DND-41 (cell line): ENCODE measurements around the gene RPTN.

Experiments
- ATAC-seq: fragments of 200-7000 bp; cut with Tn5 transposase; 3 replicates; pipeline ENCODE4 v1.9.1; 2021; ENCODE audit warnings: low read depth; ENCODE audit not compliant: insufficient read depth
- DNase-seq: peaks from one replicate; pipeline ENCODE4 v3.0.0-alpha.2; 2020
- H2AFZ ChIP-seq: 2 replicates; pipeline ENCODE4 v1.6.0; 2012; ENCODE audit warnings: low read depth, low read length
- H3K27ac ChIP-seq: 2 replicates; pipeline ENCODE4 v1.5.1; 2012; ENCODE audit warnings: low read length, inconsistent platforms
- H3K27me3 ChIP-seq: fragments of 200-600 bp; sonication (generic); 2 replicates; pipeline ENCODE4 v1.6.0; 2012; ENCODE audit warnings: low read length, mild to moderate bottlenecking, inconsistent platforms; ENCODE audit not compliant: insufficient read depth, poor library complexity
- H3K36me3 ChIP-seq: 2 replicates; pipeline ENCODE4 v1.5.1; 2012; ENCODE audit warnings: low read length, inconsistent platforms; ENCODE audit not compliant: insufficient read depth
- H3K4me1 ChIP-seq: 2 replicates; pipeline ENCODE4 v1.5.1; 2012; ENCODE audit warnings: mild to moderate bottlenecking, low read length; ENCODE audit not compliant: insufficient read depth
- H3K4me2 ChIP-seq: 2 replicates; pipeline ENCODE4 v1.6.0; 2012; ENCODE audit warnings: mild to moderate bottlenecking, moderate library complexity, low read length, inconsistent platforms; ENCODE audit not compliant: insufficient read depth
- H3K4me3 ChIP-seq, 2 experiments: fragments of 200-600 bp in 1 of 2; shearing (Covaris generic) in 1 of 2; 2 replicates each; pipeline ENCODE4 v1.5.1; 2012 to 2016; ENCODE audit warnings: inconsistent platforms in 2 of 2, low read length in 2 of 2, mild to moderate bottlenecking in 2 of 2, low read depth in 1 of 2, moderate library complexity in 1 of 2
- H3K79me2 ChIP-seq: 2 replicates; pipeline ENCODE4 v1.6.0; 2012; ENCODE audit warnings: low read length, inconsistent platforms; ENCODE audit not compliant: insufficient read depth
- H3K9ac ChIP-seq: 2 replicates; pipeline ENCODE4 v1.6.0; 2012; ENCODE audit warnings: low read depth, mild to moderate bottlenecking, inconsistent platforms, low read length, moderate library complexity
- H3K9me3 ChIP-seq: 2 replicates; pipeline ENCODE4 v1.5.1; 2012; ENCODE audit warnings: low read length, moderate library complexity, mild to moderate bottlenecking, inconsistent platforms; ENCODE audit not compliant: insufficient read depth, severe bottlenecking
- H4K20me1 ChIP-seq: 2 replicates; pipeline ENCODE4 v1.6.0; 2012; ENCODE audit warnings: low read length; ENCODE audit not compliant: insufficient read depth
- EZH2 ChIP-seq: IDR thresholded peaks from 3 replicates; pipeline ENCODE4 v1.6.1; 2012; ENCODE audit warnings: borderline replicate concordance, low read depth, mild to moderate bottlenecking, moderate library complexity, low read length, inconsistent platforms; ENCODE audit not compliant: severe bottlenecking
- TF ChIP-seq, protein P1 (sequence below): IDR thresholded peaks from 2 replicates; pipeline ENCODE4 v1.5.1; 2012; ENCODE audit warnings: borderline replicate concordance, low read length, moderate library complexity, mild to moderate bottlenecking; ENCODE audit not compliant: poor library complexity, severe bottlenecking; ENCODE audit errors: extremely low read depth

RPTN gene

GRCh38 chr1:152185544-152186391 lies 26.7 kb upstream of the RPTN start:
- H3K9me3 ChIP-seq: no peaks in the 10 kb centered on the region
- H3K27me3 ChIP-seq: peaks cover 16% of the 10 kb centered on the region
- peak; percentile 49 for DNase-seq
- no peak overlapping the region for H3K9ac ChIP-seq
- H3K27ac ChIP-seq: no peak overlapping the region
- no peak overlapping the region for H3K4me3 ChIP-seq
- no peaks in the 10 kb centered on the region for H3K79me2 ChIP-seq
- H3K36me3 ChIP-seq: no peaks in the 10 kb centered on the region
- H4K20me1 ChIP-seq: no peaks in the 10 kb centered on the region; the same call in 1 of the 2 replicates
- no peaks in the 10 kb centered on the region for H3K4me1 ChIP-seq
- H3K4me2 ChIP-seq: no peak overlapping the region
- TF ChIP-seq, protein P1, sequence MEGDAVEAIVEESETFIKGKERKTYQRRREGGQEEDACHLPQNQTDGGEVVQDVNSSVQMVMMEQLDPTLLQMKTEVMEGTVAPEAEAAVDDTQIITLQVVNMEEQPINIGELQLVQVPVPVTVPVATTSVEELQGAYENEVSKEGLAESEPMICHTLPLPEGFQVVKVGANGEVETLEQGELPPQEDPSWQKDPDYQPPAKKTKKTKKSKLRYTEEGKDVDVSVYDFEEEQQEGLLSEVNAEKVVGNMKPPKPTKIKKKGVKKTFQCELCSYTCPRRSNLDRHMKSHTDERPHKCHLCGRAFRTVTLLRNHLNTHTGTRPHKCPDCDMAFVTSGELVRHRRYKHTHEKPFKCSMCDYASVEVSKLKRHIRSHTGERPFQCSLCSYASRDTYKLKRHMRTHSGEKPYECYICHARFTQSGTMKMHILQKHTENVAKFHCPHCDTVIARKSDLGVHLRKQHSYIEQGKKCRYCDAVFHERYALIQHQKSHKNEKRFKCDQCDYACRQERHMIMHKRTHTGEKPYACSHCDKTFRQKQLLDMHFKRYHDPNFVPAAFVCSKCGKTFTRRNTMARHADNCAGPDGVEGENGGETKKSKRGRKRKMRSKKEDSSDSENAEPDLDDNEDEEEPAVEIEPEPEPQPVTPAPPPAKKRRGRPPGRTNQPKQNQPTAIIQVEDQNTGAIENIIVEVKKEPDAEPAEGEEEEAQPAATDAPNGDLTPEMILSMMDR: peak; percentile 90
- TF ChIP-seq EZH2: no peak
- peak; percentile 87 for ATAC-seq
- no peak overlapping the region for H2AFZ ChIP-seq

DNA sequence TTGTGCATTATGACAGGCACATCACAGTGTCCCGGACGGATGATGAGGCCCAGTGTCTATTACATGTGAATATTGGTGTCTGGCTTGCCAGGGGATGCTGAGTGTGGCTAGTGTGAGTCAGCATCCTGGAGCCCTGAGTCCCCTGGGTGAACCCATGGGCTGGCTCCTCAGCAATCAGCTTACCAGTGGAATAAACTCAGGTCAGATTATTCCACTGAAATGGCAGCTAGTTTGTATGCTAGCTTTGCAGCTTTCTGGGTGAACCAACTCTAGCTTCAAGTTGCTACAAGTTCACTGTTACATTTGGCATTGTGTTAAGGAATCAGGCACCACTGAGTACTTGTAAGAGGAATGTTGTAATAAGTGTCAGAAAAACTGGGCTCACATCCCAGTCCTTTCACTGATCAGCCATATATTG lies 23.9 kb upstream of the RPTN start:
- DNase-seq: no peak

GRCh38 chr1:152182431-152182830 lies 23.4 kb upstream of the RPTN start:
- Histone ChIP-seq H4K20me1 (no peaks in the 10 kb centered on the region), H3K79me2 (no peaks in the 10 kb centered on the region), H2AFZ (no peak overlapping the region), H3K27ac (no peak overlapping the region), H3K27me3 (peaks cover 22% of the 10 kb centered on the region), H3K9ac (no peak overlapping the region), H3K4me3 (no peak overlapping the region), H3K36me3 (no peaks in the 10 kb centered on the region), H3K9me3 (no peaks in the 10 kb centered on the region), H3K4me2 (no peak overlapping the region), H3K4me1 (no peaks in the 10 kb centered on the region)
- TF ChIP-seq, protein P1: peak; percentile 59
- TF ChIP-seq EZH2: no peak
- DNase-seq (peak; percentile 8), ATAC-seq (no peak)

More for the DNA sequence above, 23.9 kb upstream of the RPTN start:
- no peak overlapping the region for H3K27ac ChIP-seq
- no peaks in the 10 kb centered on the region for H4K20me1 ChIP-seq
- H3K27me3 ChIP-seq: peaks cover 22% of the 10 kb centered on the region
- no peak overlapping the region for H3K9ac ChIP-seq
- no peak for ATAC-seq
- no peak overlapping the region for H2AFZ ChIP-seq
- H3K4me1 ChIP-seq: no peaks in the 10 kb centered on the region
- no peaks in the 10 kb centered on the region for H3K36me3 ChIP-seq
- H3K79me2 ChIP-seq: no peaks in the 10 kb centered on the region
- no peak overlapping the region for H3K4me3 ChIP-seq
- no peak for TF ChIP-seq EZH2
- TF ChIP-seq, protein P1: no peak
- H3K9me3 ChIP-seq: no peaks in the 10 kb centered on the region
- no peak overlapping the region for H3K4me2 ChIP-seq
